Head of caudate nucleus (tissue), 42 donors: ENCODE results near the gene DMRTC2.

ENCODE experiments used
- DNase-seq, 42 donors: peaks; one replicate each; pipeline versions ENCODE4 v3.0.0 to v3.0.0-alpha.2; 2020 to 2021; ENCODE audit warnings: mixed read lengths in 7 of 42
- intact Hi-C: fragments of 100-400 bp; cut with DNase I; formaldehyde crosslinking; loops from one replicate; pipeline ENCODE4 v1.15.0; 2022

Gene DMRTC2

GRCh38 chr19:41844601-41845000 lies 241 bp upstream of the DMRTC2 start, which contains the start of gene LYPD4:
LYPD4 (minus strand) TSS chr19:41844683; CDS start chr19:41839285, 5,398 bp downstream.
- no peak for DNase-seq
- intact Hi-C loops = no loop called here

- intact Hi-C loops = no loop called here
- no peak for DNase-seq
These were observed 279 bp downstream of the DMRTC2 start for GRCh38 chr19:41845051-41845590.

- DNase-seq = no peak
- intact Hi-C loops = no loop called here
These were observed 2.7 kb downstream of the DMRTC2 start for GRCh38 chr19:41847351-41848105.

- intact Hi-C loops = no loop called here
- DNase-seq = no peak
These were observed 3.8 kb downstream of the DMRTC2 start for GRCh38 chr19:41848666-41849065.

- DNase-seq = no peak
- intact Hi-C loops = no loop called here
These were observed 4.2 kb downstream of the DMRTC2 start for GRCh38 chr19:41849067-41849466.

- DNase-seq = no peak
- intact Hi-C loops = no loop called here
These were observed 5.5 kb downstream of the DMRTC2 start for GRCh38 chr19:41850381-41850780.

- intact Hi-C loops = no loop called here
- DNase-seq = no peak
These were observed 6.6 kb downstream of the DMRTC2 start for GRCh38 chr19:41851456-41851855.

GRCh38 chr19:41853344-41853743 lies 8.5 kb downstream of the DMRTC2 start:
- DNase-seq = no peak
- intact Hi-C loops = no loop called here

- intact Hi-C loops = no loop called here
- DNase-seq = no peak
These were observed 8.9 kb downstream of the DMRTC2 start for GRCh38 chr19:41853768-41854167.

GRCh38 chr19:41859213-41859617 lies 14.4 kb downstream of the DMRTC2 start:
- DNase-seq = no peak
- intact Hi-C loops = no loop called here

- intact Hi-C loops = loop anchor here (5.0 kb wide), 1 partner anchor 97 kb away; the partner anchor contains the start of gene RABAC1
- DNase-seq = peak; percentile 97 to 100 (median 99)
These were observed 15.0 kb downstream of the DMRTC2 start, which contains the start of gene RPS19 for GRCh38 chr19:41859618-41860418. RPS19 (plus strand) TSS chr19:41860255; CDS start chr19:41860775, 520 bp downstream.

GRCh38 chr19:41860419-41861115 lies 15.7 kb downstream of the DMRTC2 start:
- intact Hi-C loops = loop anchor here (5.0 kb wide), 1 partner anchor 97 kb away; the partner anchor contains the start of gene RABAC1
- peak in 10 of 42 donors; percentile 9 to 50 (median 26) for DNase-seq

- intact Hi-C loops = loop anchor here (5.0 kb wide), 1 partner anchor 96 kb away; the partner anchor contains the start of gene RABAC1
These were observed 16.4 kb downstream of the DMRTC2 start for GRCh38 chr19:41861116-41861768.

GRCh38 chr19:41861846-41862245 lies 17.0 kb downstream of the DMRTC2 start:
- intact Hi-C loops = loop anchor here (5.0 kb wide), 1 partner anchor 95 kb away; the partner anchor contains the start of gene RABAC1

More at GRCh38 chr19:41861116-41861768, 16.4 kb downstream of the DMRTC2 start:
- DNase-seq = no peak

GRCh38 chr19:41862445-41862986 lies 17.7 kb downstream of the DMRTC2 start:
- intact Hi-C loops = loop anchor here (5.0 kb wide), 1 partner anchor 95 kb away; the partner anchor contains the start of gene RABAC1

More at GRCh38 chr19:41861846-41862245, 17.0 kb downstream of the DMRTC2 start:
- no peak for DNase-seq

GRCh38 chr19:41863209-41863931 lies 18.5 kb downstream of the DMRTC2 start:
- no peak for DNase-seq
- intact Hi-C loops = loop anchor here (5.0 kb wide), 1 partner anchor 94 kb away; the partner anchor contains the start of gene RABAC1

More at GRCh38 chr19:41862445-41862986, 17.7 kb downstream of the DMRTC2 start:
- no peak for DNase-seq

GRCh38 chr19:41864374-41864773 lies 19.5 kb downstream of the DMRTC2 start:
- no peak for DNase-seq
- intact Hi-C loops = loop anchor here (5.0 kb wide), 1 partner anchor 93 kb away; the partner anchor contains the start of gene RABAC1
